Superior temporal gyrus (tissue), 1 donor: Measurements from ENCODE around the gene UBE2D2.
A peak's percentile ranks its signal among the peaks of the same experiment; 100 is the strongest.

Experiments used
- DNase-seq: peaks from one replicate; pipeline ENCODE4 v3.0.0-alpha.2; 2016; ENCODE audit errors: extremely low spot score

Gene UBE2D2

GRCh38 chr5:139636207-139636792 is 75.2 kb downstream of the UBE2D2 start:
- DNase-seq: no peak

GRCh38 chr5:139636975-139637408 is 75.9 kb downstream of the UBE2D2 start:
- DNase-seq: peak; percentile 40

- peak; percentile 80 for DNase-seq
These were observed 76.4 kb downstream of the UBE2D2 start for GRCh38 chr5:139637438-139638089.

- peak; percentile 84 for DNase-seq
These were observed 77.1 kb downstream of the UBE2D2 start for GRCh38 chr5:139638090-139638735.

GRCh38 chr5:139638736-139639618 is 77.8 kb downstream of the UBE2D2 start:
- DNase-seq: no peak

- DNase-seq: no peak
These were observed 78.7 kb downstream of the UBE2D2 start for GRCh38 chr5:139639619-139640380.

- no peak for DNase-seq
These were observed 79.4 kb downstream of the UBE2D2 start for GRCh38 chr5:139640421-139641115.

GRCh38 chr5:139641116-139642080 is 80.3 kb downstream of the UBE2D2 start:
- no peak for DNase-seq

- no peak for DNase-seq
These were observed 81.1 kb downstream of the UBE2D2 start for GRCh38 chr5:139642213-139642612.

- DNase-seq: no peak
These were observed 82.0 kb downstream of the UBE2D2 start for GRCh38 chr5:139642891-139643871.

GRCh38 chr5:139644001-139644456 is 82.9 kb downstream of the UBE2D2 start:
- DNase-seq: no peak

GRCh38 chr5:139644646-139645429 is 83.7 kb downstream of the UBE2D2 start:
- DNase-seq: no peak

GRCh38 chr5:139645430-139645871 is 84.3 kb downstream of the UBE2D2 start:
- no peak for DNase-seq

- DNase-seq: no peak
These were observed 85.0 kb downstream of the UBE2D2 start for GRCh38 chr5:139646111-139646510.

GRCh38 chr5:139646912-139647505 is 85.9 kb downstream of the UBE2D2 start:
- DNase-seq: no peak

GRCh38 chr5:139647506-139648204 is 86.5 kb downstream of the UBE2D2 start:
- DNase-seq: no peak
